Kidney epithelial cell (primary cell): Measurements from ENCODE around the gene GGNBP2. TPM values are rescaled to one million over a fixed set of nuclear protein-coding genes. Genes with fewer than 3 reads are reported as not detected.

Source experiments
- DNase-seq: peaks from one replicate; pipeline ENCODE4 v3.0.0-alpha.2; 2010; ENCODE audit warnings: low read depth
- H3K27me3 ChIP-seq: 2 replicates; pipeline ENCODE4 v1.6.0; 2011; ENCODE audit warnings: low read length; ENCODE audit not compliant: control insufficient read depth, insufficient read depth
- H3K36me3 ChIP-seq: 2 replicates; pipeline ENCODE4 v1.5.1; 2011; ENCODE audit warnings: low read length; ENCODE audit not compliant: control insufficient read depth, insufficient read depth
- H3K4me3 ChIP-seq: 2 replicates; pipeline ENCODE4 v1.5.1; 2011; ENCODE audit warnings: low read depth, mild to moderate bottlenecking, control low read depth, low read length
- CTCF ChIP-seq: IDR thresholded peaks from 2 replicates; pipeline ENCODE4 v1.5.1; 2011; ENCODE audit warnings: mild to moderate bottlenecking, moderate library complexity, low read length, control low read depth, inconsistent platforms; ENCODE audit not compliant: insufficient read depth, poor library complexity, severe bottlenecking
- total RNA-seq: library from RNA; depleted of rRNA; stranded (reverse); fragments of >200 nt; gene quantifications from 2 replicates; pipeline ENCODE4 v1.2.3, GENCODE V29; 2015

GGNBP2 gene
- total RNA-seq, 1 donor from 2014 or later = 38.2 TPM

DNA sequence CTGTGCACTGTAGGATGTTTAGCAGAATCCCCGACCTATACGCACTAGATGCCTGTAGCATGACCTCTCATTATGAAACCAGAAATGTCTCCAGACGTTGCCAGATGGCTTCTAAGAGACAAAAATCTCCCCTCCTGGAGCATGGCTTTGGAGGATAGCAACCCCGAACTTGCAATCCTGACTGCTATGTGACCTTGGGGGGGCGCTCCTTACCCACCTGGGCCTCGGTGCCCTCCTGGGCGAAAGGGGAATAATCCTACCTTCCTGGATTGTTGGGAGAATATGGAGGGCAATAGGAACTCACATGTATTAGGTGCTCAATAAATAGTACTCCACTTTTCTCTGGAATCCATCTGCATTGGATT is 64.8 kb downstream of the GGNBP2 start:
- no peaks in the 10 kb centered on the region for H3K27me3 ChIP-seq
- no peaks in the 10 kb centered on the region for H3K36me3 ChIP-seq
- TF ChIP-seq CTCF = no peak
- no peak for DNase-seq
- no peak overlapping the region for H3K4me3 ChIP-seq

GRCh38 chr17:36610474-36610873 is 65.8 kb downstream of the GGNBP2 start:
- no peak for DNase-seq
- TF ChIP-seq CTCF = no peak

GRCh38 chr17:36611345-36612072 is 66.8 kb downstream of the GGNBP2 start:
- no peaks in the 10 kb centered on the region for H3K27me3 ChIP-seq
- H3K36me3 ChIP-seq = no peaks in the 10 kb centered on the region
- no peak overlapping the region for H3K4me3 ChIP-seq
- no peak for DNase-seq
- no peak for TF ChIP-seq CTCF

More at GRCh38 chr17:36610474-36610873, 65.8 kb downstream of the GGNBP2 start:
- Histone ChIP-seq H3K36me3 (no peaks in the 10 kb centered on the region), H3K27me3 (no peaks in the 10 kb centered on the region), H3K4me3 (no peak overlapping the region)

GRCh38 chr17:36612323-36612722 is 67.6 kb downstream of the GGNBP2 start:
- TF ChIP-seq CTCF = no peak
- Histone ChIP-seq H3K27me3 (no peaks in the 10 kb centered on the region), H3K36me3 (no peaks in the 10 kb centered on the region), H3K4me3 (no peak overlapping the region)
- no peak for DNase-seq

- no peak for TF ChIP-seq CTCF
- no peaks in the 10 kb centered on the region for H3K27me3 ChIP-seq
- DNase-seq = no peak
- H3K4me3 ChIP-seq = no peak overlapping the region
- no peaks in the 10 kb centered on the region for H3K36me3 ChIP-seq
These were observed 68.4 kb downstream of the GGNBP2 start for GRCh38 chr17:36613155-36613554.

- Histone ChIP-seq H3K4me3 (no peak overlapping the region), H3K36me3 (no peaks in the 10 kb centered on the region), H3K27me3 (peaks cover 3% of the 10 kb centered on the region)
- DNase-seq = no peak
- no peak for TF ChIP-seq CTCF
These were observed 69.4 kb downstream of the GGNBP2 start for GRCh38 chr17:36614081-36614480.
